Activated naive CD4-positive, alpha-beta T cell (primary cell): ENCODE results near the gene BEST2.

ENCODE experiments used
- DNase-seq, 4 experiments: peaks; one replicate each; lab custom pipeline; 2025; lab: John Stamatoyannopoulos, UW

Gene BEST2

GRCh38 chr19:12731337-12731736, 20.3 kb upstream of the BEST2 start:
- no peak for DNase-seq

- DNase-seq, result peak in 1 of 4 experiments; percentile 19
These were observed 18.0 kb upstream of the BEST2 start for GRCh38 chr19:12733369-12734214.

GRCh38 chr19:12736995-12737834, 14.4 kb upstream of the BEST2 start, which contains the start of gene GET3:
GET3 (plus strand) TSS chr19:12737497; CDS start chr19:12737506, 9 bp downstream.
- DNase-seq, result peak; percentile 45 to 73 (median 58)

GRCh38 chr19:12737835-12738351, 13.7 kb upstream of the BEST2 start:
- DNase-seq, result no peak

GRCh38 chr19:12745166-12745897, 6.3 kb upstream of the BEST2 start:
- DNase-seq, result no peak

- no peak for DNase-seq
These were observed 3.1 kb upstream of the BEST2 start for GRCh38 chr19:12748489-12748888.

- no peak for DNase-seq
These were observed 1.6 kb upstream of the BEST2 start for GRCh38 chr19:12749938-12750521.

GRCh38 chr19:12750851-12751250, 740 bp upstream of the BEST2 start:
- DNase-seq, result no peak

GRCh38 chr19:12752056-12752781, 628 bp downstream of the BEST2 start:
- DNase-seq, result no peak

- DNase-seq, result no peak
These were observed 3.0 kb downstream of the BEST2 start for GRCh38 chr19:12754465-12755196.

GRCh38 chr19:12756150-12756883, 4.7 kb downstream of the BEST2 start:
- DNase-seq, result no peak

GRCh38 chr19:12757544-12758274, 6.1 kb downstream of the BEST2 start:
- DNase-seq, result peak in 3 of 4 experiments; percentile 21 to 56 (median 29)

GRCh38 chr19:12759686-12760085, 8.1 kb downstream of the BEST2 start:
- no peak for DNase-seq

- DNase-seq, result no peak
These were observed 11.5 kb downstream of the BEST2 start for GRCh38 chr19:12763100-12763499.

GRCh38 chr19:12764698-12765097, 13.1 kb downstream of the BEST2 start:
- no peak for DNase-seq

GRCh38 chr19:12766051-12766521, 14.5 kb downstream of the BEST2 start:
- peak in 2 of 4 experiments; percentile 81 to 82 for DNase-seq

- DNase-seq, result no peak
These were observed 15.6 kb downstream of the BEST2 start for GRCh38 chr19:12767150-12767549.

GRCh38 chr19:12767666-12768065, 16.1 kb downstream of the BEST2 start:
- DNase-seq, result no peak
